AG09319 (cell line): Measurements from ENCODE around the gene SRGAP3.

Experiments used
- DNase-seq: peaks from one replicate; pipeline ENCODE4 v3.0.0-alpha.2; 2010; ENCODE audit warnings: low read depth; ENCODE audit errors: extremely low read depth
- TF ChIP-seq, protein P1 (sequence below): IDR thresholded peaks from 2 replicates; pipeline ENCODE4 v1.5.1; 2011; ENCODE audit warnings: low read depth, mild to moderate bottlenecking, inconsistent platforms, low read length, moderate library complexity

SRGAP3 gene

GRCh38 chr3:9276761-9277370 is 27.4 kb upstream of the SRGAP3 start:
- no peak for DNase-seq
- TF ChIP-seq, protein P1, sequence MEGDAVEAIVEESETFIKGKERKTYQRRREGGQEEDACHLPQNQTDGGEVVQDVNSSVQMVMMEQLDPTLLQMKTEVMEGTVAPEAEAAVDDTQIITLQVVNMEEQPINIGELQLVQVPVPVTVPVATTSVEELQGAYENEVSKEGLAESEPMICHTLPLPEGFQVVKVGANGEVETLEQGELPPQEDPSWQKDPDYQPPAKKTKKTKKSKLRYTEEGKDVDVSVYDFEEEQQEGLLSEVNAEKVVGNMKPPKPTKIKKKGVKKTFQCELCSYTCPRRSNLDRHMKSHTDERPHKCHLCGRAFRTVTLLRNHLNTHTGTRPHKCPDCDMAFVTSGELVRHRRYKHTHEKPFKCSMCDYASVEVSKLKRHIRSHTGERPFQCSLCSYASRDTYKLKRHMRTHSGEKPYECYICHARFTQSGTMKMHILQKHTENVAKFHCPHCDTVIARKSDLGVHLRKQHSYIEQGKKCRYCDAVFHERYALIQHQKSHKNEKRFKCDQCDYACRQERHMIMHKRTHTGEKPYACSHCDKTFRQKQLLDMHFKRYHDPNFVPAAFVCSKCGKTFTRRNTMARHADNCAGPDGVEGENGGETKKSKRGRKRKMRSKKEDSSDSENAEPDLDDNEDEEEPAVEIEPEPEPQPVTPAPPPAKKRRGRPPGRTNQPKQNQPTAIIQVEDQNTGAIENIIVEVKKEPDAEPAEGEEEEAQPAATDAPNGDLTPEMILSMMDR = no peak

GRCh38 chr3:9271903-9272302 is 22.5 kb upstream of the SRGAP3 start:
- TF ChIP-seq, protein P1 = no peak
- DNase-seq = no peak

GRCh38 chr3:9270704-9271103 is 21.3 kb upstream of the SRGAP3 start:
- TF ChIP-seq, protein P1 = no peak
- DNase-seq = no peak

DNA sequence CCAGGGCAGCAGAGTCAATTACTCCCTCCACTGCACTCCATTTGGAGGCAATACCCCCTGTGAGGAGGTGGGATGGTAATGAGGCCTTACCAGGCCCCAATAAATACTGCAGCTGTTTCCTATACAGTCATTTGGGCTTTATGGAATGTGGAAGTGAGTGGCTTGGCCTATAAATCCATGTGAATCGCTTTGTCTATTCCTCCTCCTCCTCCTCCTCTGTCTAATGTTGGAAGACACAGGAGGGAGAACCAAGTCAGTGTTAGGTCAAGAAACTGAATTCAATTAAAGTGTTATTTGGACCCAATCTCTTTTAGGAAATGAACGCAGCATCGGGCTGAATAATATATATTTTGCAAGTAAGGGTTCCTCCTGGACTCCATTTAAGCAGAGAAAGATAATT is 17.3 kb upstream of the SRGAP3 start:
- TF ChIP-seq, protein P1 = no peak
- no peak for DNase-seq

GRCh38 chr3:9260305-9260704 is 10.9 kb upstream of the SRGAP3 start:
- DNase-seq = no peak
- TF ChIP-seq, protein P1 = no peak

DNA sequence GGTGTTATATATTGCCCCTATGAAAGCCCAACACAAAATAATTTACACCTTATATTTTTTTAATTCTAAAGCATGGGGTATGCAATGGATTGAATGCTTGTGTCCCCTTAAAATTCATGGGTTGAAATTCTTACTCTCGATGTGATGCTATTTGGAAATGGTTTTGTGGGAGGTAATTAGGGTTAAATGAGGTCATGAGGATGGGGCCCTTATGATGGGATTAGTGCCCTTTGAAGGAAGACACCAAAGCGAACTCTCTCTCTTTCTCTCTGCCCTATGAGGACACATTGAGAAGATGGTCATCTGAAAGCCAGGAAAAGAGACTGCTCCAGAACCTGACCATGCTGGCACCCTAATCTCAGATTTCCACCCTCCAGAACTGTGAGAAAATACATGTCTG is 7.6 kb upstream of the SRGAP3 start:
- DNase-seq = no peak
- TF ChIP-seq, protein P1 = no peak

DNA sequence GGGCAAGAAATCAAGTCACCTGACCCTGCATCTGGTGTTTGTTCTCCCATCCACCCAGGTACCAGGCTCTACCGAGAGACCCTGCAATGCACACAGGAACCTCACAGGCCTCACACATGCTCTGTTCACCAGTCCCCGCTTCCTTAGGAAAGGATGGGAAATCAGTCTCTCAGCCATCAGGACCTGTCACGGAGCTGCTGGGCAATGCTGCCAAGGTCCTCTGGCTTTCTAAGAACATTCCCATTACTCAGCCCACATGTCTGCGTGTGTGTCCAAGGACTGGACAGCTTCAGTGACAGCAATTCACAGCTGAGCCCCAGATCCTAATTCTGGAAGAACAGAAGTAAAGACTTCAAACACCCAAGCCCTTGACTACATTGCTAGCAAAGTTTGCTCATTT is 6.5 kb upstream of the SRGAP3 start:
- TF ChIP-seq, protein P1 = no peak
- DNase-seq = no peak
